Fibroblast of lung (primary cell): ENCODE measurements around the gene TAF1D. TPM values are rescaled to one million over a fixed set of nuclear protein-coding genes. Genes with fewer than 3 reads are reported as not detected.

Experiments used
- DNase-seq, 2 donors: peaks; one replicate each; pipeline versions ENCODE4 v3.0.0 to v3.0.0-alpha.2; 2010; ENCODE audit warnings: low read depth in 2 of 2
- H2AFZ ChIP-seq: 2 replicates; pipeline ENCODE4 v1.5.1; 2012; ENCODE audit warnings: low read length, control low read depth, inconsistent platforms
- H3K27ac ChIP-seq: 2 replicates; pipeline ENCODE4 v1.5.1; 2011; ENCODE audit warnings: low read length, control low read depth; ENCODE audit not compliant: insufficient read depth
- H3K27me3 ChIP-seq: 2 replicates; pipeline ENCODE4 v1.5.1; 2011; ENCODE audit warnings: mild to moderate bottlenecking, low read length; ENCODE audit not compliant: control insufficient read depth, insufficient read depth
- H3K36me3 ChIP-seq: 2 replicates; pipeline ENCODE4 v1.5.1; 2011; ENCODE audit warnings: low read length; ENCODE audit not compliant: control insufficient read depth, insufficient read depth
- H3K4me1 ChIP-seq: 2 replicates; pipeline ENCODE4 v1.5.1; 2011; ENCODE audit warnings: low read length; ENCODE audit not compliant: control insufficient read depth, insufficient read depth; ENCODE audit errors: extremely low read depth
- H3K4me2 ChIP-seq: 2 replicates; pipeline ENCODE4 v1.5.1; 2011; ENCODE audit warnings: low read length, control low read depth; ENCODE audit not compliant: insufficient read depth; ENCODE audit errors: extremely low read depth
- H3K4me3 ChIP-seq, 4 experiments: fragments of 200-600 bp in 1 of 4; sonication (generic) in 1 of 4; replicated peaks in 1 of 4; 2 replicates each; pipeline ENCODE4 v1.5.1; 2011 to 2016; ENCODE audit warnings: low read length in 4 of 4, low read depth in 3 of 4, mild to moderate bottlenecking in 3 of 4, control low read depth in 2 of 4, inconsistent platforms in 1 of 4, mixed read lengths in 1 of 4; ENCODE audit not compliant: insufficient read depth in 1 of 4; ENCODE audit errors: control extremely low read depth in 1 of 4
- H3K79me2 ChIP-seq: 2 replicates; pipeline ENCODE4 v1.5.1; 2012; ENCODE audit warnings: mild to moderate bottlenecking, low read length, inconsistent platforms; ENCODE audit not compliant: control insufficient read depth, insufficient read depth
- H3K9ac ChIP-seq: 2 replicates; pipeline ENCODE4 v1.5.1; 2011; ENCODE audit warnings: mild to moderate bottlenecking, low read length, control low read depth; ENCODE audit not compliant: insufficient read depth
- H3K9me3 ChIP-seq: 2 replicates; pipeline ENCODE4 v1.5.1; 2012; ENCODE audit warnings: low read depth, low read length; ENCODE audit not compliant: control insufficient read depth, insufficient read depth
- H4K20me1 ChIP-seq: 2 replicates; pipeline ENCODE4 v1.5.1; 2011; ENCODE audit warnings: low read length; ENCODE audit not compliant: control insufficient read depth, insufficient read depth; ENCODE audit errors: extremely low read depth
- EZH2 ChIP-seq: IDR thresholded peaks from 2 replicates; pipeline ENCODE4 v1.5.1; 2012; ENCODE audit warnings: low read length, control low read depth, mild to moderate bottlenecking; ENCODE audit errors: missing control alignments
- polyA plus RNA-seq, 2 donors: library from polyadenylated mRNA; depleted of rRNA in 1 of 2; stranded (reverse) in 1 of 2; unstranded in 1 of 2; fragments of >200 nt; gene quantifications; 2 replicates each; pipeline ENCODE4 v1.2.1, GENCODE V29; 2011 to 2012; ENCODE audit warnings: missing spikeins in 1 of 2
- total RNA-seq: library from RNA; depleted of rRNA; stranded (reverse); fragments of >200 nt; gene quantifications from 2 replicates; pipeline ENCODE4 v1.2.1, GENCODE V29; 2014
- TF ChIP-seq, protein P1 (sequence below), 2 donors: IDR thresholded peaks in 1 of 2; conservative IDR thresholded peaks in 1 of 2; 1 replicate in 1 of 2; 2 replicates in 1 of 2; pipeline ENCODE4 v1.5.1; 2011 to 2012; ENCODE audit warnings: low read length in 2 of 2, control low read depth in 1 of 2, inconsistent platforms in 1 of 2, low read depth in 1 of 2, mild to moderate bottlenecking in 1 of 2

TAF1D gene
- total and polyA plus RNA-seq, 2 donors (not counting 1 experiment from before 2014, with no cell fraction given): 78.5 to 111 TPM

DNA sequence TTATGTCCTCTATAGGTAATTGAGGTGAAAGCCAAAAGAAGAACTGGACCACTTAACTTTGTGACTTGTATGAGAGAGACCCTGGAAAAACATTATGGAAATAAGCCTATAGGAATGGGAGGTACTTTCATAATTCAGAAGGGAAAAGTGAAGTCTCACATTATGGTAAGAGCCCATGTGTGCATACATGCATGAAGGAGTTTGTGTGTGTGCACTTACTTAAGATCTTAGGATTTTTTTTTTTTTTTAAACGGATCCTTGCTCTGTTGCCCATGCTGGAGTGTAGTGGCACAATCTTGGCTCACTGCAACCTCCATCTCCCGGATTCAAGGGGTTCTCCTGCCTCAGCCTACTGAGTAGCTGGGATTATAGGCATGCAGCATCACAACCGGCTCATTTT, 16.0 kb upstream of the TAF1D start:
- no peaks in the 10 kb centered on the region for H3K27me3 ChIP-seq
- H3K27ac ChIP-seq: no peak overlapping the region
- no peaks in the 10 kb centered on the region for H3K4me1 ChIP-seq
- no peaks in the 10 kb centered on the region for H3K79me2 ChIP-seq
- H3K4me3 ChIP-seq: no peak overlapping the region
- no peak overlapping the region for H3K9ac ChIP-seq
- no peak for DNase-seq
- TF ChIP-seq, protein P1, sequence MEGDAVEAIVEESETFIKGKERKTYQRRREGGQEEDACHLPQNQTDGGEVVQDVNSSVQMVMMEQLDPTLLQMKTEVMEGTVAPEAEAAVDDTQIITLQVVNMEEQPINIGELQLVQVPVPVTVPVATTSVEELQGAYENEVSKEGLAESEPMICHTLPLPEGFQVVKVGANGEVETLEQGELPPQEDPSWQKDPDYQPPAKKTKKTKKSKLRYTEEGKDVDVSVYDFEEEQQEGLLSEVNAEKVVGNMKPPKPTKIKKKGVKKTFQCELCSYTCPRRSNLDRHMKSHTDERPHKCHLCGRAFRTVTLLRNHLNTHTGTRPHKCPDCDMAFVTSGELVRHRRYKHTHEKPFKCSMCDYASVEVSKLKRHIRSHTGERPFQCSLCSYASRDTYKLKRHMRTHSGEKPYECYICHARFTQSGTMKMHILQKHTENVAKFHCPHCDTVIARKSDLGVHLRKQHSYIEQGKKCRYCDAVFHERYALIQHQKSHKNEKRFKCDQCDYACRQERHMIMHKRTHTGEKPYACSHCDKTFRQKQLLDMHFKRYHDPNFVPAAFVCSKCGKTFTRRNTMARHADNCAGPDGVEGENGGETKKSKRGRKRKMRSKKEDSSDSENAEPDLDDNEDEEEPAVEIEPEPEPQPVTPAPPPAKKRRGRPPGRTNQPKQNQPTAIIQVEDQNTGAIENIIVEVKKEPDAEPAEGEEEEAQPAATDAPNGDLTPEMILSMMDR (conservative IDR thresholded peaks at IDR 0.05 in 1 of 2, IDR thresholded peaks at IDR 0.05 in 1 of 2; ENCODE audit: low read depth in 1 of 2, low read length in 2 of 2): no peak
- no peak for TF ChIP-seq EZH2
- no peak overlapping the region for H2AFZ ChIP-seq
- H3K4me2 ChIP-seq: no peak overlapping the region
- peaks cover 3% of the 10 kb centered on the region for H3K36me3 ChIP-seq
- H4K20me1 ChIP-seq: no peaks in the 10 kb centered on the region
- H3K9me3 ChIP-seq: no peaks in the 10 kb centered on the region

DNA sequence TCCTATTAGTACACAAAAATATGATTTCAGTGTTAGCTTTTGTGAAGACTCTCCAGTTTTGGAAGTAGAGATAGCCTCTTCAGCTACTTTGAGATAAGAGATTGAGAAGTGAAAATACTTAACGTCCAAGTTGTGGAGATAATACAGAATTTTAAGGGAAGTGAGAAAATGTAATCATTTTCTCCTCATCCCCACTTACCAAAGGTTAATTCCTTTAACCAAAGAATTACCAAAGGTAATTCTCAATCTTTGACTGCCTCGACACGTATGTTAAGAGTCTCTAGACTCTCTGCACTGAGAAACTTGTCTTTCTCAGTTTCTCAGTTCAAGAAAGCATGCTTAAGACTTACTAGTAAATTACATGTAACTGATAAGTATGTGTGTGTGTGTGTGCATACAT, 15.5 kb upstream of the TAF1D start:
- H3K79me2 ChIP-seq: no peaks in the 10 kb centered on the region
- H3K9ac ChIP-seq: no peak overlapping the region
- H3K36me3 ChIP-seq: peaks cover 3% of the 10 kb centered on the region
- no peak overlapping the region for H3K4me3 ChIP-seq
- H2AFZ ChIP-seq: no peak overlapping the region
- H4K20me1 ChIP-seq: no peaks in the 10 kb centered on the region
- H3K27me3 ChIP-seq: no peaks in the 10 kb centered on the region
- H3K9me3 ChIP-seq: no peaks in the 10 kb centered on the region
- no peak for DNase-seq
- TF ChIP-seq, protein P1 (conservative IDR thresholded peaks at IDR 0.05 in 1 of 2, IDR thresholded peaks at IDR 0.05 in 1 of 2; ENCODE audit: low read depth in 1 of 2, low read length in 2 of 2): no peak
- TF ChIP-seq EZH2: no peak
- no peaks in the 10 kb centered on the region for H3K4me1 ChIP-seq
- no peak overlapping the region for H3K27ac ChIP-seq
- no peak overlapping the region for H3K4me2 ChIP-seq

DNA sequence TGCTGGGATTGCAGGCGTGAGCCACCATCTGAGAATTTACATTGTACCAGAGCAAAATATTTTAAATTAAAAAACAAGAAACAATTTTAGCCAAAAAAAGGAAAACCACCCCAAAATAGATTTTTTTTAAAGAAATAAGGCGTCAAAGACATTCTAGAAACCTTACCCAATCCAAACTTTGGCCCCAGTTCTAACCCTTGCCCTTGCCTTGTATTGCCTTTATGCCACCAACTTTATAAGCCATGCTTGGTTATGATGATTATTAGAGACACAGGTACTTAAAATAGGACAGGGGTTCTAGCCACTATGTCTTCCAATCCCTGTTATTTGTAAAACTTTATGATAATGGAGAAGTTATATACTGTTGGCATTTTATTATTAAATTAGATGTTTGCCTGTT, 11.9 kb upstream of the TAF1D start:
- H3K79me2 ChIP-seq: no peaks in the 10 kb centered on the region
- H3K4me1 ChIP-seq: no peaks in the 10 kb centered on the region
- H3K4me3 ChIP-seq: no peak overlapping the region
- H4K20me1 ChIP-seq: no peaks in the 10 kb centered on the region
- H3K4me2 ChIP-seq: no peak overlapping the region
- H3K27me3 ChIP-seq: no peaks in the 10 kb centered on the region
- H3K27ac ChIP-seq: no peak overlapping the region
- no peak overlapping the region for H3K9ac ChIP-seq
- H2AFZ ChIP-seq: no peak overlapping the region
- TF ChIP-seq, protein P1 (conservative IDR thresholded peaks at IDR 0.05 in 1 of 2, IDR thresholded peaks at IDR 0.05 in 1 of 2; ENCODE audit: low read depth in 1 of 2, low read length in 2 of 2): no peak
- TF ChIP-seq EZH2: no peak
- H3K36me3 ChIP-seq: peaks cover 3% of the 10 kb centered on the region
- DNase-seq: no peak
- no peaks in the 10 kb centered on the region for H3K9me3 ChIP-seq
